ENCODE data around the gene AFG3L2. TPM values are rescaled to one million over a fixed set of nuclear protein-coding genes. Genes with fewer than 3 reads are reported as not detected.

Gene AFG3L2
- total and polyA plus RNA-seq, 2 of the 8 experiments (the other 6 are each of a cell fraction or from before 2014, with no cell fraction given), result 29.7 to 84.8 TPM

DNA sequence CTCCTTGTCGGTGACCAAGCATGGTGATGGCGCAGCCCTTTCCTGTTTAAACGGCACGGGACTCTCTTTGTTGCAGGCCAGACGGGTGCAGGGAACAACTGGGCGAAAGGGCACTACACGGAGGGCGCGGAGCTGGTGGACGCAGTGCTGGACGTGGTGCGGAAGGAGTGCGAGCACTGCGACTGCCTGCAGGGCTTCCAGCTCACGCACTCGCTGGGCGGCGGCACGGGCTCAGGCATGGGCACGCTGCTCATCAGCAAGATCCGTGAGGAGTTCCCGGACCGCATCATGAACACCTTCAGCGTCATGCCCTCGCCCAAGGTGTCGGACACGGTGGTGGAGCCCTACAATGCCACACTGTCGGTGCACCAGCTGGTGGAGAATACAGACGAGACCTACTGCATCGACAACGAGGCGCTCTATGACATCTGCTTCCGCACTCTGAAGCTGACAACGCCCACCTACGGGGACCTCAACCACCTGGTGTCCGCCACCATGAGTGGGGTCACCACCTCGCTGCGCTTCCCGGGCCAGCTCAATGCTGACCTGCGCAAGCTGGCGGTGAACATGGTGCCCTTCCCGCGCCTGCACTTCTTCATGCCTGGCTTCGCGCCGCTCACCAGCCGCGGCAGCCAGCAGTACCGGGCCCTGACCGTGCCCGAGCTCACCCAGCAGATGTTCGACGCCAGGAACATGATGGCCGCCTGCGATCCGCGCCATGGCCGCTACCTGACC, 51.9 kb downstream of the AFG3L2 start (continued):
- TF ChIP-seq, protein P1, sequence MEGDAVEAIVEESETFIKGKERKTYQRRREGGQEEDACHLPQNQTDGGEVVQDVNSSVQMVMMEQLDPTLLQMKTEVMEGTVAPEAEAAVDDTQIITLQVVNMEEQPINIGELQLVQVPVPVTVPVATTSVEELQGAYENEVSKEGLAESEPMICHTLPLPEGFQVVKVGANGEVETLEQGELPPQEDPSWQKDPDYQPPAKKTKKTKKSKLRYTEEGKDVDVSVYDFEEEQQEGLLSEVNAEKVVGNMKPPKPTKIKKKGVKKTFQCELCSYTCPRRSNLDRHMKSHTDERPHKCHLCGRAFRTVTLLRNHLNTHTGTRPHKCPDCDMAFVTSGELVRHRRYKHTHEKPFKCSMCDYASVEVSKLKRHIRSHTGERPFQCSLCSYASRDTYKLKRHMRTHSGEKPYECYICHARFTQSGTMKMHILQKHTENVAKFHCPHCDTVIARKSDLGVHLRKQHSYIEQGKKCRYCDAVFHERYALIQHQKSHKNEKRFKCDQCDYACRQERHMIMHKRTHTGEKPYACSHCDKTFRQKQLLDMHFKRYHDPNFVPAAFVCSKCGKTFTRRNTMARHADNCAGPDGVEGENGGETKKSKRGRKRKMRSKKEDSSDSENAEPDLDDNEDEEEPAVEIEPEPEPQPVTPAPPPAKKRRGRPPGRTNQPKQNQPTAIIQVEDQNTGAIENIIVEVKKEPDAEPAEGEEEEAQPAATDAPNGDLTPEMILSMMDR (IDR thresholded peaks at IDR 0.05; ENCODE audit: control extremely low read depth in 1 of 3, insufficient read depth in 1 of 3, low read depth in 1 of 3, low read length in 3 of 3), result no peak
- TF ChIP-seq, protein P2, sequence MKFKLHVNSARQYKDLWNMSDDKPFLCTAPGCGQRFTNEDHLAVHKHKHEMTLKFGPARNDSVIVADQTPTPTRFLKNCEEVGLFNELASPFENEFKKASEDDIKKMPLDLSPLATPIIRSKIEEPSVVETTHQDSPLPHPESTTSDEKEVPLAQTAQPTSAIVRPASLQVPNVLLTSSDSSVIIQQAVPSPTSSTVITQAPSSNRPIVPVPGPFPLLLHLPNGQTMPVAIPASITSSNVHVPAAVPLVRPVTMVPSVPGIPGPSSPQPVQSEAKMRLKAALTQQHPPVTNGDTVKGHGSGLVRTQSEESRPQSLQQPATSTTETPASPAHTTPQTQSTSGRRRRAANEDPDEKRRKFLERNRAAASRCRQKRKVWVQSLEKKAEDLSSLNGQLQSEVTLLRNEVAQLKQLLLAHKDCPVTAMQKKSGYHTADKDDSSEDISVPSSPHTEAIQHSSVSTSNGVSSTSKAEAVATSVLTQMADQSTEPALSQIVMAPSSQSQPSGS (IDR thresholded peaks at IDR 0.05; ENCODE audit: low read length), result no peak
- no peak for TF ChIP-seq CHD1 (IDR thresholded peaks at IDR 0.05; ENCODE audit: low read depth, low read length)
- TF ChIP-seq, protein P3, sequence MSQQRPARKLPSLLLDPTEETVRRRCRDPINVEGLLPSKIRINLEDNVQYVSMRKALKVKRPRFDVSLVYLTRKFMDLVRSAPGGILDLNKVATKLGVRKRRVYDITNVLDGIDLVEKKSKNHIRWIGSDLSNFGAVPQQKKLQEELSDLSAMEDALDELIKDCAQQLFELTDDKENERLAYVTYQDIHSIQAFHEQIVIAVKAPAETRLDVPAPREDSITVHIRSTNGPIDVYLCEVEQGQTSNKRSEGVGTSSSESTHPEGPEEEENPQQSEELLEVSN (IDR thresholded peaks at IDR 0.05), result no peak
- no peak for TF ChIP-seq HDAC6 (IDR thresholded peaks at IDR 0.05; ENCODE audit: low read depth, low read length)
- no peak for TF ChIP-seq CTBP2 (IDR thresholded peaks at IDR 0.05; ENCODE audit: borderline replicate concordance, insufficient read depth, insufficient read length, low read length)
- TF ChIP-seq EZH2 (IDR thresholded peaks at IDR 0.05; ENCODE audit: low read depth, low read length, severe bottlenecking), result no peak
- TF ChIP-seq RXRA (IDR thresholded peaks at IDR 0.05; ENCODE audit: insufficient read depth, low read depth, low read length), result no peak
- no peak for TF ChIP-seq JUND (IDR thresholded peaks at IDR 0.05; ENCODE audit: low read length)

Data from H1 (cell line).